Panc1 (cell line): Measurements from ENCODE around the gene UGT8. TPM values are rescaled to one million over a fixed set of nuclear protein-coding genes. Genes with fewer than 3 reads are reported as not detected.

Source experiments
- ATAC-seq: fragments of 200-7000 bp; cut with Tn5 transposase; 2 replicates; pipeline ENCODE4 v1.9.1; 2020; ENCODE audit warnings: mild to moderate bottlenecking, moderate library complexity
- BruUV-seq: library from RNA; stranded (reverse); fragments of 400-500 nt; replicated peaks from 2 replicates; lab custom pipeline; 2021; lab: Mats Ljungman, UMichigan
- CTCF ChIA-PET: fragments of 300-600 bp; sonication (Branson Sonifier 250); formaldehyde crosslinking; loops from one replicate; lab custom pipeline; 2022; ENCODE audit warnings: antibody characterized with exemption; lab: Charles Lee
- POLR2A ChIA-PET: fragments of 300-600 bp; sonication (Branson Sonifier 250); formaldehyde crosslinking; loops from one replicate; lab custom pipeline; 2022; ENCODE audit warnings: antibody characterized with exemption; lab: Charles Lee
- DNase-seq: peaks from one replicate; pipeline ENCODE4 v3.0.0-alpha.2; 2010; ENCODE audit warnings: low read depth, low spot score
- H3K27ac ChIP-seq: 2 replicates; pipeline ENCODE4 v1.5.1; 2011; ENCODE audit warnings: mild to moderate bottlenecking, low read length, inconsistent platforms
- H3K27me3 ChIP-seq: fragments of 200-500 bp; sonication (Bioruptor generic); 2 replicates; pipeline ENCODE4 v1.6.0; 2014; ENCODE audit warnings: low read length, inconsistent platforms; ENCODE audit not compliant: control insufficient read depth, insufficient read depth
- H3K36me3 ChIP-seq: fragments of 200-500 bp; sonication (Bioruptor generic); 2 replicates; pipeline ENCODE4 v1.5.1; 2014; ENCODE audit warnings: inconsistent platforms, mild to moderate bottlenecking, low read length, moderate library complexity; ENCODE audit not compliant: control insufficient read depth, insufficient read depth
- H3K4me1 ChIP-seq: 2 replicates; pipeline ENCODE4 v1.5.1; 2011; ENCODE audit warnings: inconsistent platforms, mild to moderate bottlenecking, low read length, moderate library complexity; ENCODE audit not compliant: control insufficient read depth, insufficient read depth
- H3K4me3 ChIP-seq, 2 experiments: 2 replicates each; pipeline ENCODE4 v1.5.1; 2011 to 2012; ENCODE audit warnings: low read depth in 2 of 2, low read length in 2 of 2, mild to moderate bottlenecking in 2 of 2, inconsistent platforms in 1 of 2, moderate library complexity in 1 of 2
- H3K9me3 ChIP-seq: fragments of 200-500 bp; sonication (Bioruptor generic); 2 replicates; pipeline ENCODE4 v1.5.1; 2014; ENCODE audit warnings: low read depth, mild to moderate bottlenecking, inconsistent platforms, low read length, moderate library complexity; ENCODE audit not compliant: control insufficient read depth, insufficient read depth
- CTCF ChIP-seq: fragments of 450-650 bp; IDR thresholded peaks from 2 replicates; pipeline ENCODE4 v1.5.1; 2017; ENCODE audit warnings: mild to moderate bottlenecking
- POLR2AphosphoS5 ChIP-seq: IDR thresholded peaks from 2 replicates; pipeline ENCODE4 v1.6.1; 2012; ENCODE audit warnings: mild to moderate bottlenecking, low read depth, low read length, moderate library complexity
- REST ChIP-seq, 2 experiments: IDR thresholded peaks; 2 replicates each; pipeline ENCODE4 v1.6.1; 2011 to 2012; ENCODE audit warnings: low read depth in 2 of 2, control low read depth in 1 of 2, low read length in 1 of 2, mild to moderate bottlenecking in 1 of 2, moderate library complexity in 1 of 2; ENCODE audit not compliant: insufficient read depth in 1 of 2
- SIN3A ChIP-seq: IDR thresholded peaks from 2 replicates; pipeline ENCODE4 v1.6.1; 2012; ENCODE audit warnings: low read depth, mild to moderate bottlenecking, low read length, moderate library complexity, borderline replicate concordance; ENCODE audit not compliant: insufficient read depth
- TCF7L2 ChIP-seq: IDR thresholded peaks from 2 replicates; pipeline ENCODE4 v1.6.1; 2011; ENCODE audit warnings: mild to moderate bottlenecking, low read depth, low read length, inconsistent platforms
- in situ Hi-C: cut with HindIII; loops from 2 replicates; pipeline ENCODE4 v1.10.0; 2016; ENCODE audit warnings: low sequenced_read_pairs, low pct_unique_long_range_greater_than_20kb
- intact Hi-C: fragments of 100-400 bp; cut with micrococcal nuclease; formaldehyde crosslinking; loops from one replicate; pipeline ENCODE4 v1.10.0; 2022; ENCODE audit not compliant: unreplicated experiment
- total RNA-seq: library from RNA; stranded (reverse); gene quantifications from one replicate; pipeline ENCODE4 v1.2.1, GENCODE V29; 2021; ENCODE audit not compliant: unreplicated experiment

The UGT8 gene
- total RNA-seq, 1 experiment from 2014 or later, result 2.1 TPM

- no peak for ATAC-seq
- no peaks in the 10 kb centered on the region for H3K36me3 ChIP-seq
These were observed 7.6 kb downstream of the UGT8 start for GRCh38 chr4:114606245-114606644.

GRCh38 chr4:114607056-114607455 is 8.4 kb downstream of the UGT8 start:
- Histone ChIP-seq H3K4me3 (no peak overlapping the region), H3K9me3 (no peaks in the 10 kb centered on the region), H3K4me1 (no peaks in the 10 kb centered on the region), H3K27ac (no peak overlapping the region), H3K27me3 (no peaks in the 10 kb centered on the region), H3K36me3 (no peaks in the 10 kb centered on the region)
- ATAC-seq (no peak), DNase-seq (no peak)
- BruUV-seq, result no TSS peak
- in situ Hi-C loops, result no loop called here
- CTCF ChIA-PET, result no interaction called here
- TF ChIP-seq SIN3A, result no peak
- intact Hi-C loops, result no loop called here
- POLR2A ChIA-PET, result no interaction called here

More at GRCh38 chr4:114606245-114606644, 7.6 kb downstream of the UGT8 start:
- DNase-seq, result no peak
- H3K27me3 ChIP-seq, result no peaks in the 10 kb centered on the region; the same call in 1 of the 2 replicates
- no peak overlapping the region for H3K27ac ChIP-seq
- CTCF ChIA-PET, result no interaction called here
- TF ChIP-seq POLR2AphosphoS5, result no peak
- no peak for TF ChIP-seq TCF7L2
- no peak for TF ChIP-seq CTCF
- no peak for TF ChIP-seq REST (IDR thresholded peaks at IDR 0.05; ENCODE audit: insufficient read depth in 1 of 2, low read depth in 2 of 2, low read length in 1 of 2)
- H3K9me3 ChIP-seq, result no peaks in the 10 kb centered on the region
- no peak overlapping the region for H3K4me3 ChIP-seq
- H3K4me1 ChIP-seq, result no peaks in the 10 kb centered on the region
- in situ Hi-C loops (no loop called here), intact Hi-C loops (no loop called here)
- POLR2A ChIA-PET, result no interaction called here
- BruUV-seq, result no TSS peak

- Histone ChIP-seq H3K4me1 (no peaks in the 10 kb centered on the region), H3K4me3 (no peak overlapping the region), H3K9me3 (no peaks in the 10 kb centered on the region), H3K27ac (no peak overlapping the region), H3K36me3 (no peaks in the 10 kb centered on the region), H3K27me3 (no peaks in the 10 kb centered on the region)
- intact Hi-C loops (no loop called here), in situ Hi-C loops (no loop called here)
- ChIA-PET CTCF (no interaction called here), POLR2A (no interaction called here)
- no peak for TF ChIP-seq CTCF
- no peak for TF ChIP-seq SIN3A
- no peak for TF ChIP-seq TCF7L2
- TF ChIP-seq POLR2AphosphoS5, result no peak
- TF ChIP-seq REST (IDR thresholded peaks at IDR 0.05; ENCODE audit: insufficient read depth in 1 of 2, low read depth in 2 of 2, low read length in 1 of 2), result no peak
- DNase-seq, result no peak
- no peak for ATAC-seq
- BruUV-seq, result no TSS peak
These were observed 15.0 kb downstream of the UGT8 start for GRCh38 chr4:114613560-114613959.
